Measurements from ENCODE around the gene H2AZ2. TPM values are rescaled to one million over a fixed set of nuclear protein-coding genes. Genes with fewer than 3 reads are reported as not detected.
"Not testable (repeated sequence)": the region's sequence is repeated elsewhere in the genome, so short reads cannot be mapped to it uniquely, and the experiment has no call there.

Gene H2AZ2
- polyA plus RNA-seq, 1 experiment, result 100 TPM

- POLR2A ChIA-PET, result no interaction called here
- no peak for DNase-seq (ENCODE audit: low read depth)
- Histone ChIP-seq H3K4me3 (ENCODE audit: low read depth, low read length) (no peak overlapping the region), H3K27me3 (ENCODE audit: control insufficient read depth, insufficient read depth, low read length) (no peaks in the 10 kb centered on the region), H3K36me3 (ENCODE audit: control insufficient read depth, insufficient read depth, low read length) (no peaks in the 10 kb centered on the region)
- CTCF ChIA-PET, result interaction anchor here (0.8 kb wide), 1 partner anchor 9 kb away, joined by 3 read pairs; no protein-coding TSS in a partner anchor
- no peak for TF ChIP-seq CTCF (IDR thresholded peaks at IDR 0.05; ENCODE audit: insufficient read depth, low read depth, low read length)
Measured at GRCh38 chr7:44787762-44788161, 60.1 kb downstream of the H2AZ2 start.

GRCh38 chr7:44787041-44787440 is 60.8 kb downstream of the H2AZ2 start:
- no peak overlapping the region for H3K4me3 ChIP-seq (ENCODE audit: low read depth, low read length)
- no peak for DNase-seq (ENCODE audit: low read depth)
- no peaks in the 10 kb centered on the region for H3K27me3 ChIP-seq (ENCODE audit: control insufficient read depth, insufficient read depth, low read length)
- ChIA-PET CTCF (interaction anchor here (0.8 kb wide), 1 partner anchor 8 kb away, joined by 3 read pairs; no protein-coding TSS in a partner anchor), POLR2A (no interaction called here)
- no peak for TF ChIP-seq CTCF (IDR thresholded peaks at IDR 0.05; ENCODE audit: insufficient read depth, low read depth, low read length)
- H3K36me3 ChIP-seq (ENCODE audit: control insufficient read depth, insufficient read depth, low read length), result no peaks in the 10 kb centered on the region

GRCh38 chr7:44785218-44785617 is 62.7 kb downstream of the H2AZ2 start:
- H3K4me3 ChIP-seq (ENCODE audit: low read depth, low read length); POLR2A ChIA-PET; H3K36me3 ChIP-seq (ENCODE audit: control insufficient read depth, insufficient read depth, low read length); CTCF ChIA-PET; H3K27me3 ChIP-seq (ENCODE audit: control insufficient read depth, insufficient read depth, low read length); DNase-seq (ENCODE audit: low read depth): not testable (repeated sequence)

GRCh38 chr7:44784364-44784763 is 63.5 kb downstream of the H2AZ2 start:
- no peak for TF ChIP-seq CTCF (IDR thresholded peaks at IDR 0.05; ENCODE audit: insufficient read depth, low read depth, low read length)
- ChIA-PET CTCF (no interaction called here), POLR2A (no interaction called here)
- 0 out of 2 replicates have a peak, but pooled peaks cover 1% of the 10 kb centered on the region for H3K27me3 ChIP-seq (ENCODE audit: control insufficient read depth, insufficient read depth, low read length)
- no peaks in the 10 kb centered on the region for H3K36me3 ChIP-seq (ENCODE audit: control insufficient read depth, insufficient read depth, low read length)
- DNase-seq (ENCODE audit: low read depth), result no peak
- no peak overlapping the region for H3K4me3 ChIP-seq (ENCODE audit: low read depth, low read length)

- DNase-seq (ENCODE audit: low read depth), result no peak
- Histone ChIP-seq H3K36me3 (ENCODE audit: control insufficient read depth, insufficient read depth, low read length) (no peaks in the 10 kb centered on the region), H3K4me3 (ENCODE audit: low read depth, low read length) (no peak overlapping the region), H3K27me3 (ENCODE audit: control insufficient read depth, insufficient read depth, low read length) (0 out of 2 replicates have a peak, but pooled peaks cover 1% of the 10 kb centered on the region)
- CTCF ChIA-PET, result interaction anchor here (0.7 kb wide), 1 partner anchor 82 kb away, joined by 3 read pairs; no protein-coding TSS in a partner anchor
- TF ChIP-seq CTCF (IDR thresholded peaks at IDR 0.05; ENCODE audit: insufficient read depth, low read depth, low read length), result no peak
- POLR2A ChIA-PET, result no interaction called here
Measured at GRCh38 chr7:44783407-44783806, 64.5 kb downstream of the H2AZ2 start.

- H3K27me3 ChIP-seq (ENCODE audit: control insufficient read depth, insufficient read depth, low read length), result 0 out of 2 replicates have a peak, but pooled peaks cover 1% of the 10 kb centered on the region
- ChIA-PET CTCF (interaction anchor here (0.6 to 0.7 kb wide), 2 partner anchors 81 to 500 kb away, joined by 3 read pairs; no protein-coding TSS in a partner anchor), POLR2A (no interaction called here)
- TF ChIP-seq CTCF (IDR thresholded peaks at IDR 0.05; ENCODE audit: insufficient read depth, low read depth, low read length), result no peak
- H3K4me3 ChIP-seq (ENCODE audit: low read depth, low read length), result no peak overlapping the region
- no peak for DNase-seq (ENCODE audit: low read depth)
- no peaks in the 10 kb centered on the region for H3K36me3 ChIP-seq (ENCODE audit: control insufficient read depth, insufficient read depth, low read length)
Measured at GRCh38 chr7:44782460-44782859, 65.4 kb downstream of the H2AZ2 start.

Data from BJ (cell line).